ENCODE data around the gene ZNF335. TPM values are rescaled to one million over a fixed set of nuclear protein-coding genes. Genes with fewer than 3 reads are reported as not detected.

The ZNF335 gene
- total and polyA plus RNA-seq, 2 of the 13 experiments (the other 11 are each of a cell fraction or from before 2014, with no cell fraction given) = 9.7 to 13.7 TPM

GRCh38 chr20:45934586-45935415 lies 37.2 kb downstream of the ZNF335 start, which contains the start of gene PCIF1 (continued):
- TF ChIP-seq ZNF446 (CRISPR knock-in tag; IDR thresholded peaks at IDR 0.05) (peak; percentile 98), SP5 (CRISPR knock-in tag; IDR thresholded peaks at IDR 0.05; ENCODE audit: borderline replicate concordance, low read depth) (peak; percentile 94), FIP1L1 (IDR thresholded peaks at IDR 0.05; ENCODE audit: borderline replicate concordance, insufficient read depth, low read depth, low read length) (peak; percentile 92; the same call in 1 of the 2 replicates), SMYD3 (CRISPR knock-in tag; IDR thresholded peaks at IDR 0.05) (no peak), ZNF280B (CRISPR knock-in tag; IDR thresholded peaks at IDR 0.05; ENCODE audit: borderline replicate concordance) (peak; percentile 99), ZNF576 (CRISPR knock-in tag; IDR thresholded peaks at IDR 0.05) (0 out of 2 replicates have a peak, but pooled peaks have one; percentile 84), JUND (CRISPR knock-in tag; IDR thresholded peaks at IDR 0.05) (peak; percentile 72; the same call in 1 of the 2 replicates), FOSL1 (CRISPR knock-in tag; IDR thresholded peaks at IDR 0.05; ENCODE audit: borderline replicate concordance) (peak; percentile 31; the same call in 1 of the 2 replicates), REST (IDR thresholded peaks at IDR 0.05; ENCODE audit: borderline replicate concordance in 1 of 2, low read depth in 1 of 2, low read length in 2 of 2) (peak in 1 of 2 experiments; percentile 81; a peak in 3 of 4 replicates), ZNF710 (CRISPR knock-in tag; IDR thresholded peaks at IDR 0.05; ENCODE audit: borderline replicate concordance) (peak; percentile 40; the same call in 1 of the 2 replicates), CBX2 (IDR thresholded peaks at IDR 0.05; ENCODE audit: low read depth, low read length) (no peak), CBX2 (CRISPR knock-in tag; IDR thresholded peaks at IDR 0.05; ENCODE audit: low read depth) (peak; percentile 24; the same call in 1 of the 2 replicates), RERE (CRISPR knock-in tag; IDR thresholded peaks at IDR 0.05; ENCODE audit: low read depth) (0 out of 2 replicates have a peak, but pooled peaks have one; percentile 17)

Measured in HepG2 (cell line).